Heart left ventricle (tissue), 16 donors: ENCODE data around the gene CSF3R. TPM values are rescaled to one million over a fixed set of nuclear protein-coding genes. Genes with fewer than 3 reads are reported as not detected.
"Not testable (repeated sequence)": the region's sequence is repeated elsewhere in the genome, so short reads cannot be mapped to it uniquely, and the experiment has no call there.

ENCODE experiments used
- ATAC-seq, 4 donors: fragments of 200-7000 bp; cut with Tn5 transposase; one replicate each; pipeline ENCODE4 v1.9.1; 2020 to 2022; ENCODE audit warnings: moderate library complexity in 4 of 4, mild to moderate bottlenecking in 3 of 4, moderate number of reproducible peaks in 1 of 4
- DNase-seq, 5 donors: peaks; one replicate each; pipeline ENCODE4 v3.0.0-alpha.2; 2020
- H3K27ac ChIP-seq, 12 donors: fragments of 200-600 bp; sonication (generic) in 4 of 12; one replicate each; pipeline versions ENCODE4 v1.5.0 to v1.8.0; 2016 to 2022; ENCODE audit warnings: mild to moderate bottlenecking in 2 of 12
- H3K27me3 ChIP-seq, 9 donors: fragments of 200-600 bp; sonication (generic) in 2 of 9; one replicate each; pipeline versions ENCODE4 v1.5.1 to v1.8.0; 2016 to 2022; ENCODE audit warnings: mild to moderate bottlenecking in 3 of 9
- H3K36me3 ChIP-seq, 9 donors: fragments of 200-600 bp; sonication (generic) in 2 of 9; one replicate each; pipeline versions ENCODE4 v1.5.0 to v1.8.0; 2018 to 2022; ENCODE audit warnings: mild to moderate bottlenecking in 2 of 9
- H3K4me1 ChIP-seq, 12 donors: fragments of 200-600 bp; sonication (generic) in 4 of 12; one replicate each; pipeline versions ENCODE4 v1.5.0 to v1.8.0; 2016 to 2022; ENCODE audit warnings: mild to moderate bottlenecking in 3 of 12
- H3K4me3 ChIP-seq, 12 donors: fragments of 200-600 bp; sonication (generic) in 4 of 12; one replicate each; pipeline versions ENCODE4 v1.5.0 to v1.8.0; 2017 to 2022; ENCODE audit warnings: mild to moderate bottlenecking in 9 of 12, moderate library complexity in 4 of 12
- H3K9me3 ChIP-seq, 12 donors: fragments of 200-600 bp; sonication (generic) in 4 of 12; one replicate each; pipeline versions ENCODE4 v1.5.0 to v1.8.0; 2016 to 2022; ENCODE audit warnings: mild to moderate bottlenecking in 1 of 12
- CTCF ChIP-seq, 12 donors: fragments of 200-600 bp; sonication (generic) in 4 of 12; IDR thresholded peaks; one replicate each; pipeline versions ENCODE4 v1.5.0 to v1.8.0; 2018 to 2022; ENCODE audit warnings: antibody characterized with exemption in 12 of 12, mild to moderate bottlenecking in 5 of 12
- POLR2A ChIP-seq, 2 donors: fragments of 450-650 bp; IDR thresholded peaks; one replicate each; pipeline ENCODE4 v1.6.1; 2017; ENCODE audit warnings: antibody characterized with exemption in 2 of 2, mild to moderate bottlenecking in 2 of 2, moderate library complexity in 2 of 2
- WGBS, 4 donors: extraction: QIAGEN DNeasy Blood & Tissue Kit in 2 of 4; methylation state at CpG; one replicate each; pipeline versions ENCODE4 v1.1.5 to v1.1.7; 2013 to 2018; 5-methylcytosine and 5-hydroxymethylcytosine counted together
- intact Hi-C, 10 donors: fragments of 100-400 bp; cut with DNase I; formaldehyde crosslinking; loops; one replicate each; pipeline versions ENCODE4 v1.11.1 to v1.14.2; 2022
- polyA plus RNA-seq, 2 donors: library from polyadenylated mRNA; stranded (reverse); fragments of 200-250 nt; gene quantifications; one replicate each; pipeline ENCODE4 v1.2.3, GENCODE V29; 2013
- total RNA-seq, 9 donors: library from RNA; depleted of rRNA in 2 of 9; stranded (reverse); fragments of >200 nt in 2 of 9; fragmentation: NEBNext Ultra II Directional in 3 of 9; extraction: Animal tissue kit (Norgen Biotek cat#: 25700) in 3 of 9; gene quantifications; one replicate each; pipeline versions ENCODE4 v1.1.0 to v1.2.4, GENCODE V29; 2016 to 2023
- donor health status: ischemic (EF 13 %, LVEDD 7.1; RV severe dilation, severe dysfunction).
- donor health status: healthy with polysubstance abuse.
- donor health status: DM: no; HTN: yes; CAD: no.
- donor health status: DM: no; HTN: no; CAD: no.
- donor health status: ischemic (EF 25% LVEDD 6.9; RV normal size, moderate dysfunction).
- donor health status: ischemic (EF 25% LVEDD 5.7; RV mildly dilated, moderate dysfunction).
- donor health status: healthy.
- donor health status: DM: yes; HTN: yes; CAD: no.
- donor health status: ischemic (EF 35%, LVEDD 5.7; RV mildly dilated, moderate dysfunction).
- donor health status: nonischemic (EF 11% LVEDD 7.7; RV severe dilation, severe dysfunction).
- donor health status: DM: yes; HTN: yes; CAD: no.
- donor health status: PGD.
- donor health status: ischemic (EF 29% LVEDD 5.4; RV normal size, mild dysfunction).
- donor health status: nonischemic (EF 23%, LVEDD 6.1; RV moderate dilation, normal function).

The CSF3R gene
- total and polyA plus RNA-seq, 11 donors: 1.5 to 22.7 (median 4.1) TPM

- no peak overlapping the region for H3K27ac ChIP-seq
- H3K4me1 ChIP-seq: no peaks in the 10 kb centered on the region
- no peak for DNase-seq
- no peaks in the 10 kb centered on the region for H3K9me3 ChIP-seq
- 54 to 63% (median 55%) methylated on average over 5 of the region's 5 CpGs for WGBS, 4 donors
- no peaks in the 10 kb centered on the region for H3K36me3 ChIP-seq
- intact Hi-C loops: no loop called here
- H3K27me3 ChIP-seq: peaks cover 0 to 46% (median 7%) of the 10 kb centered on the region in 9 donors
- no peak overlapping the region for H3K4me3 ChIP-seq
- ATAC-seq: no peak
- TF ChIP-seq POLR2A (IDR thresholded peaks at IDR 0.05) (no peak), CTCF (IDR thresholded peaks at IDR 0.05) (no peak)
Measured at GRCh38 chr1:36506276-36506920, 23.7 kb upstream of the CSF3R start.

GRCh38 chr1:36503733-36504132, 21.0 kb upstream of the CSF3R start:
- intact Hi-C loops: no loop called here
- no peak for ATAC-seq
- Histone ChIP-seq H3K36me3 (no peaks in the 10 kb centered on the region), H3K27me3 (peaks cover 0 to 40% (median 9%) of the 10 kb centered on the region in 9 donors), H3K4me3 (no peak overlapping the region), H3K27ac (no peak overlapping the region), H3K4me1 (no peaks in the 10 kb centered on the region), H3K9me3 (no peaks in the 10 kb centered on the region)
- 45 to 56% (median 51%) methylated on average over 1 of the region's 1 CpG for WGBS, 4 donors
- TF ChIP-seq POLR2A (IDR thresholded peaks at IDR 0.05) (no peak), CTCF (IDR thresholded peaks at IDR 0.05) (no peak)
- DNase-seq: no peak

- Histone ChIP-seq H3K36me3 (no peaks in the 10 kb centered on the region), H3K27me3 (peaks cover 0 to 35% (median 9%) of the 10 kb centered on the region in 9 donors), H3K27ac (no peak overlapping the region), H3K4me1 (no peaks in the 10 kb centered on the region), H3K9me3 (no peaks in the 10 kb centered on the region), H3K4me3 (no peak overlapping the region)
- ATAC-seq (no peak), DNase-seq (no peak)
- intact Hi-C loops: no loop called here
- WGBS, 4 donors: 59 to 71% (median 69%) methylated on average over 1 of the region's 1 CpG
- TF ChIP-seq CTCF (IDR thresholded peaks at IDR 0.05) (no peak), POLR2A (IDR thresholded peaks at IDR 0.05) (no peak)
Measured at GRCh38 chr1:36503159-36503558, 20.4 kb upstream of the CSF3R start.

- peaks cover 0 to 35% (median 9%) of the 10 kb centered on the region in 9 donors for H3K27me3 ChIP-seq
- ATAC-seq: no peak
Measured at GRCh38 chr1:36502616-36503015, 19.9 kb upstream of the CSF3R start.

GRCh38 chr1:36501911-36502310, 19.2 kb upstream of the CSF3R start:
- H3K9me3 ChIP-seq, H3K4me1 ChIP-seq, H3K27ac ChIP-seq, H3K36me3 ChIP-seq, H3K4me3 ChIP-seq, DNase-seq, ATAC-seq, intact Hi-C loops: not testable (repeated sequence)
- WGBS, 4 donors: 77 to 87% (median 82%) methylated on average over 4 of the region's 4 CpGs
- peaks cover 0 to 30% (median 9%) of the 10 kb centered on the region in 9 donors for H3K27me3 ChIP-seq

More at GRCh38 chr1:36502616-36503015, 19.9 kb upstream of the CSF3R start:
- TF ChIP-seq POLR2A (IDR thresholded peaks at IDR 0.05): no peak
- TF ChIP-seq CTCF (IDR thresholded peaks at IDR 0.05): no peak
- Histone ChIP-seq H3K9me3 (no peaks in the 10 kb centered on the region), H3K36me3 (no peaks in the 10 kb centered on the region), H3K4me3 (no peak overlapping the region), H3K27ac (no peak overlapping the region), H3K4me1 (no peaks in the 10 kb centered on the region)
- 75 to 88% (median 78%) methylated on average over 2 of the region's 2 CpGs for WGBS, 4 donors
- intact Hi-C loops: no loop called here
- no peak for DNase-seq
